ENCODE measurements around the gene SPDYA. TPM values are rescaled to one million over a fixed set of nuclear protein-coding genes. Genes with fewer than 3 reads are reported as not detected.

Gene SPDYA
- total and polyA plus RNA-seq, 2 of the 13 experiments (the other 11 are each of a cell fraction or from before 2014, with no cell fraction given), result 0.32 to 0.75 TPM

DNA sequence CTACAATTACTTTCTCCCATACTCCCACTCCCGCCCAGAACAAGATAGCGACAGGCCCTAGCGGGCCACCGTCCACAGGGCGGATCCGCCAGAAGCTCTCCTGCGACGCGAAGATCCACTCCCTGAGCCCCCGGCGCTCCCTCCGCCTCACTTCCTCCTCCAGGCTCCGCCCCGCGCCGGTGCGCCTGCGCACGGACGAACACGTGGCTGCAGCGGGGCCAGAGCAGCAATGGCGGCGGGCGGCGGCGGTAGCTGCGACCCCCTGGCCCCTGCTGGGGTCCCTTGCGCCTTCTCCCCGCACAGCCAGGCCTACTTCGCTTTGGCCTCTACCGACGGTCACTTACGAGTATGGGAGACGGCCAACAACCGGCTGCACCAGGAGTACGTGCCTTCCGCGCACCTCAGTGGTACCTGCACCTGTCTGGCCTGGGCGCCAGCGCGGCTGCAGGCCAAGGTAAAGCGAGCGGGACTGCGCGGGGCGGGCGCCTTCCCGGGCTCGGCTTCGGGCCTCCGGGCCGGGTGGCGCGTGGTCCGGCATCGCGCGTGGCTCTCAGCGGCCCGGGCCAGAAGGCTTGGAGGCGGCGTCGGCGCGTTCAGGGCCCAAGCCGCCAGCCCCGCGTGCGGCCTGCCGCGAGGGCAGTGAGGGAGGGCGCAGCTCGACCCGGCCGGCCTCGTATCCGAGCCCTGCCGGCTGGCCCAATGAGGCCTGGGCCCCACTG is 84.0 kb downstream of the SPDYA start, which contains the start of gene WDR43 (continued):
- TF ChIP-seq ZXDC (CRISPR knock-in tag; IDR thresholded peaks at IDR 0.05) (peak; percentile 85), ARID5B (CRISPR knock-in tag; IDR thresholded peaks at IDR 0.05) (peak; percentile 64), PREB (CRISPR knock-in tag; IDR thresholded peaks at IDR 0.05) (no peak), PHF20 (CRISPR knock-in tag; IDR thresholded peaks at IDR 0.05) (peak; percentile 88), DPF2 (CRISPR knock-in tag; IDR thresholded peaks at IDR 0.05; ENCODE audit: borderline replicate concordance, low read depth) (no peak), ATF6 (CRISPR knock-in tag; conservative IDR thresholded peaks at IDR 0.05) (peak; percentile 73), STAT5B (CRISPR knock-in tag; IDR thresholded peaks at IDR 0.05) (peak; percentile 92), CBX1 (IDR thresholded peaks at IDR 0.05; ENCODE audit: low read depth) (no peak), FLYWCH1 (CRISPR knock-in tag; IDR thresholded peaks at IDR 0.05) (no peak), BORCS8-MEF2B (CRISPR knock-in tag; IDR thresholded peaks at IDR 0.05) (peak; percentile 96), SRSF4 (IDR thresholded peaks at IDR 0.05; ENCODE audit: low read depth, low read length, poor library complexity, severe bottlenecking) (no peak)
- TF ChIP-seq, protein P1, sequence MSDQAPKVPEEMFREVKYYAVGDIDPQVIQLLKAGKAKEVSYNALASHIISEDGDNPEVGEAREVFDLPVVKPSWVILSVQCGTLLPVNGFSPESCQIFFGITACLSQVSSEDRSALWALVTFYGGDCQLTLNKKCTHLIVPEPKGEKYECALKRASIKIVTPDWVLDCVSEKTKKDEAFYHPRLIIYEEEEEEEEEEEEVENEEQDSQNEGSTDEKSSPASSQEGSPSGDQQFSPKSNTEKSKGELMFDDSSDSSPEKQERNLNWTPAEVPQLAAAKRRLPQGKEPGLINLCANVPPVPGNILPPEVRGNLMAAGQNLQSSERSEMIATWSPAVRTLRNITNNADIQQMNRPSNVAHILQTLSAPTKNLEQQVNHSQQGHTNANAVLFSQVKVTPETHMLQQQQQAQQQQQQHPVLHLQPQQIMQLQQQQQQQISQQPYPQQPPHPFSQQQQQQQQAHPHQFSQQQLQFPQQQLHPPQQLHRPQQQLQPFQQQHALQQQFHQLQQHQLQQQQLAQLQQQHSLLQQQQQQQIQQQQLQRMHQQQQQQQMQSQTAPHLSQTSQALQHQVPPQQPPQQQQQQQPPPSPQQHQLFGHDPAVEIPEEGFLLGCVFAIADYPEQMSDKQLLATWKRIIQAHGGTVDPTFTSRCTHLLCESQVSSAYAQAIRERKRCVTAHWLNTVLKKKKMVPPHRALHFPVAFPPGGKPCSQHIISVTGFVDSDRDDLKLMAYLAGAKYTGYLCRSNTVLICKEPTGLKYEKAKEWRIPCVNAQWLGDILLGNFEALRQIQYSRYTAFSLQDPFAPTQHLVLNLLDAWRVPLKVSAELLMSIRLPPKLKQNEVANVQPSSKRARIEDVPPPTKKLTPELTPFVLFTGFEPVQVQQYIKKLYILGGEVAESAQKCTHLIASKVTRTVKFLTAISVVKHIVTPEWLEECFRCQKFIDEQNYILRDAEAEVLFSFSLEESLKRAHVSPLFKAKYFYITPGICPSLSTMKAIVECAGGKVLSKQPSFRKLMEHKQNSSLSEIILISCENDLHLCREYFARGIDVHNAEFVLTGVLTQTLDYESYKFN (CRISPR knock-in tag; conservative IDR thresholded peaks at IDR 0.05), result peak; percentile 31; the same call in 1 of the 2 replicates
- TF ChIP-seq, protein P2, sequence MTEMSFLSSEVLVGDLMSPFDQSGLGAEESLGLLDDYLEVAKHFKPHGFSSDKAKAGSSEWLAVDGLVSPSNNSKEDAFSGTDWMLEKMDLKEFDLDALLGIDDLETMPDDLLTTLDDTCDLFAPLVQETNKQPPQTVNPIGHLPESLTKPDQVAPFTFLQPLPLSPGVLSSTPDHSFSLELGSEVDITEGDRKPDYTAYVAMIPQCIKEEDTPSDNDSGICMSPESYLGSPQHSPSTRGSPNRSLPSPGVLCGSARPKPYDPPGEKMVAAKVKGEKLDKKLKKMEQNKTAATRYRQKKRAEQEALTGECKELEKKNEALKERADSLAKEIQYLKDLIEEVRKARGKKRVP (CRISPR knock-in tag; IDR thresholded peaks at IDR 0.05), result peak in 1 of 2 experiments; percentile 61; a peak in 1 of 4 replicates

Measured in HepG2 (cell line).